HG02623 (cell line): ENCODE results near the gene CACNB4.

ENCODE experiments used
- ATAC-seq: cut with Tn5 transposase; IDR thresholded peaks from one replicate; pipeline ENCODE4 v1.9.1; 2021; ENCODE audit warnings: moderate library complexity; ENCODE audit not compliant: unreplicated experiment

The CACNB4 gene

DNA sequence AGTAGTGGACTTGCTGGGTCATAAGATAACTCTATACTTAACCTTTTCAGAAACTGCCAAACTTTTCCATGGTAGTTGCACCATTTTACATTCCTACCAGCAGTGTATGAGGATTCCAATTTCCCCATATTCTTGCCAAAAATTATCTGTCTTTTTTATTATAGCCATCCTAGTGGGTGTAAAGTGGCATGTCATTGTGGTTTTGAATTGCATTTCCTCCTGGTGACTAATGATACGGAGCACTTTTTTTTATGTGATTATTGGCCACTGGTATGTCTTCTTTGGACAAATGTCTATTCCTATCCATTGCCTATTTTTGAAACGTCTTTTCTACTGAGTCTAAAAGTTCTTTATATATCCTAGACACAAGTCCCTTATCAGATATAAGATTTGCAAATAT is 44.3 kb downstream of the CACNB4 start:
- ATAC-seq = no peak

DNA sequence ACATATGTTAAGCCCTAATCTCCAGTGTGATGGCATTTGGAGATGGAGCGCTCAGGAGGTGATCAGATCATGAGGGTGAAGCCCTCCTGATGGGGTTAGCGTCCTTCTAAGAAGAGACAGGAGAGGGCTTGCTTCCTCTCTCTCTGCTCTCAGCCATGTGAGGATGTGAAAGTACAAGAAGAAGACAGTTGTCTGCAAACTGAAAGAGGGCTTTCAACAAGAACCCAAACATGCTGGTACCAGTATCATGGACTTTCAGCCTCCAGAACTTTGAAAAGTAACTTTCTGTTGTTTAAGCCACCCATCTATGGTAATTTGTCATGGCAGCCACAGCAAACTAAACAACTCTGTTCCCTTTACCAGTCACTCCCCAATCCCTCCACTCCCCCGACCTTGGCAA is 47.4 kb downstream of the CACNB4 start:
- ATAC-seq = no peak

DNA sequence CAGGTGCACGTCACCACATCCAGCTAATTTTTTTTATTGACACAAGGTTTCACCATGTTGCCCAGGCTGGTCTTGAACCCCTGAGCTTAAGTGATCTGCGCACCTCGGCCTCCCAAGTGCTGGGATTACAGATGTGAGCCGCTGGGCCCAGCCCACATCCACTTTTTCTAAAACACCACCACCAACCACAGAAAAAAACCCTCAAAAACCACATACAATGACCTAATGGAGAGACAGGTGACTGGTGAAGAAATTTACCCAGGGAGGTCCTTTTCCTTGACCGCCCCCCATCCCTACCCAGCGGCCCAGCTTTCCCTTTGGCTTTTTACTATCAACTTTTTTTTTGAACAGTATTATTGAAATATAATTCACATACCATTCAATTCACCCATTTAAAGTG is 47.9 kb downstream of the CACNB4 start:
- no peak for ATAC-seq

DNA sequence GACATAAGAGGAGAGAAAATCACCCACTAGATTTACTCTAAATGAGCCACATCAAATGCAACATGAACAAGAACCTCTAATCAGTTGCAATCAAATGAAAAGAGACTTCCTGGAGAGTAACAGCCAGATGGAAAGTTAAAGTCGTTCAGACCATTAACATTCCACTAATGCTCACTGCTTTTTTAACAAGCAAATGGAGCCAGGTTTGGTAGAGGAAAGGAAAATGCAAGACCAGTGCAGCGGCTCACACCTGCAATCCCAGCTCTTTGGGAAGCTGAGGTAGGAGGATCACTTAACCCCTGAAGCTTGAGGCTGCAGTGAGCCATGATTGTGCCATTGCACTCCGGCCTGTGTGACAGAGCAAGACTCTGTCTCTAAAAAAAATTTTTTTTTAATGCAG is 48.5 kb downstream of the CACNB4 start:
- no peak for ATAC-seq

DNA sequence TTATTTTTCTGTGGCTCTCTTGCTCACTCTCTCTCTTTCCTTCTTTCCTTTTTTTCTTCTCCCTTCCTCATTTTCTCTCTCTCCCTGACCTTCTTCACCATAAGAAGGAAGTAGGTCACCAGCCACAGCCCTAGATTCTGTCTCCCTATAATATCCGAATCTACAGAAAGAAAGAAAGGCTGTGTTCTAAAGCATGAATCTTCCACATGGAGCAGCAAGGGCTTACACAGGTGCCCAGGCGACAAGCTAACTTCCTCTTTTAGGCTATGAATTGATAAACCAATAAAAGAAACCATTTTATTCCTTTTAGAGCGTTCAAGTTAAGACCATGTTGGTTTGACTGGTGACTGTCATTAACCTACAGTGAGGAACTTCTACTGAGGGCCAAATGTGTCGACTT is 49.3 kb downstream of the CACNB4 start:
- ATAC-seq = no peak

DNA sequence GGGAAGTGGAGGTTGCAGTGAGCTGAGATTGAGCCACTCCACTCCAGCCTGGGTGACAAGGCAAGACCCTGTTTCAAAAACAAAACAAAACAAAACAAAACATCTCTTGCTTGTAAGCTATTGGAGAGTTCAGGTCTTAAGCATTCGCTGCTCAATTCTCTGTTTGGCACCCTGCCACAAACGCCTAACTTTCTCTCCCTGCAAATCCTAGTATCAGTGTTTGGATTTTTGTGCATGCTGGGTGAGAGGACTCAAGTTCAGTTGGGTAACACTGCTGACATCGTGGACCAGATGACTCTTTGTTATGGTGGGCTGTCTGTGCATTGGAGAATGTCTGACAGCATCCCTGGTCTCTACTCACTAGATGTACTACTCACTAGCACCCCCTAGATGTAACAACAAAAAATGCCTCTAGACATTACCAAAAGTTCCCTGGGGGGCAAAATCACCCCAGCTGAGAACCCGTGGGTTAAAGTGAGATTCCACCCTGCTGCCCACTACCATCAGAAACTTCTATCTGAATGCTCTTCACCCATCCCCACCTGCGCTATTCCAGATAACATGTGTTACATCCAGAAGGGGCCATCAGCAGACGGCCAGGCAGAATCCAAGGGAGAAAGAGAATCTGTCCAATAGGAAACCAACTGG is 50.9 kb downstream of the CACNB4 start:
- ATAC-seq = no peak

DNA sequence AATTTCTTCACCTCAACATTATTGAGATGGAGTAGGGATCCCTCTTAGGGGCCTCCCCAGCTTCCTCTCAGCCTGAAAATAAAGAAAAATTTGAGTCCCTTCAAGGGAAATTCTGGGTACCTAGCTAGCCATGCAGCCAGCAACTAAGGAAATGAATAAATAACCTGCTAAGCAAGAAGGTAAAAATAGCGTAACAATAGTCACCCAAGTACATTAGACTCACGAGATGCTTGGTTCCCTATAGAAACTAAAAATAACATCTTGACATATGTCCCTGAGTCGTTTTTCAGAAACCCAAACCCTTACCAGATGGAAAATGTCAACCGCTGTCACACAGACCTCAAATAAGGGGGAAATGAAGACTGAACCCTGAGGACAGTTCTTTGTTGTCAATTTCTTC is 51.9 kb downstream of the CACNB4 start:
- peak; percentile 59 for ATAC-seq

DNA sequence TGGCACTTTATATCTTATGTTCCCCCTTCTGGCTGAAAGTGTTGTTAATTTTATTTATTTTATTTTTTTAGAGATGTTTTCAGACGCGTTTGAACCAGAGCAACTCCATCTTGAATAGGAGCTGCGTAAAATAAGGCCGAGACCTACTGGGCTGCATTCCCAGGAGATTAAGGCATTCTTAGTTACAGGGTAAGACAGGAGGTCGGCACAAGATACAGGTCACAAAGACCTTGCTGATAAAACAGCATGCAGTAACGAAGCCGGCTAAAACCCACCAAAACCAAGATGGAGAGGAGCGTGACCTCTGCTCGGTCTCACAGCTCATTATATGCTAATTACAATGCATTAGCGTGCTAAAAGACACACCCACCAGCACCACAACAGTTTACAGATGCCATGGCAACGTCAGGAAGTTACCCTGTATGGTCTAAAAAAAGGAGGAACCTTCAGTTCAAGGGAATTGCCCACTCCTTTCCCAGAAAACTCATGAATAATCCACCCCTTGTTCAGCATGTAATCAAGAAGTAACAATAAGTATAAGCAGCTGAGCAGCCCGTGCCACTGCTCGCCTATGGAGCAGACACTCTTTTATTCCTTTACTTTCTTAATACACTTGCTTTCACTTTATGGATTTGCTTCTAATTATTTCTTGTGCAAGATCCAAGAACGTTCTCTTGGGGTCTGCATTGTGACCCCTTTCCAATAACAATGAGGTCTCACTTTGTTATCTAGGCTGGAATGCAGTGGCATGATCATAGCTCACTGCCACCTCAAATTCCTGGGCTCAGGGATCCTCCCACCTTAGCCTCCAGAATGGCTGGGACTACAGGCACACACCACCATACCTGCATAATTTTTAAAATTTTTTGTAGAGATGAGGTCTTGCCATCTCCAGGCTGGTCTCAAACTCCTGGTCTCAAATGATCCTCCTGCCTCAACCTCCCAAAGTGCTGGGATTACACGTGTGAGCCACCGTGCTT is 55.9 kb downstream of the CACNB4 start:
- no peak for ATAC-seq

DNA sequence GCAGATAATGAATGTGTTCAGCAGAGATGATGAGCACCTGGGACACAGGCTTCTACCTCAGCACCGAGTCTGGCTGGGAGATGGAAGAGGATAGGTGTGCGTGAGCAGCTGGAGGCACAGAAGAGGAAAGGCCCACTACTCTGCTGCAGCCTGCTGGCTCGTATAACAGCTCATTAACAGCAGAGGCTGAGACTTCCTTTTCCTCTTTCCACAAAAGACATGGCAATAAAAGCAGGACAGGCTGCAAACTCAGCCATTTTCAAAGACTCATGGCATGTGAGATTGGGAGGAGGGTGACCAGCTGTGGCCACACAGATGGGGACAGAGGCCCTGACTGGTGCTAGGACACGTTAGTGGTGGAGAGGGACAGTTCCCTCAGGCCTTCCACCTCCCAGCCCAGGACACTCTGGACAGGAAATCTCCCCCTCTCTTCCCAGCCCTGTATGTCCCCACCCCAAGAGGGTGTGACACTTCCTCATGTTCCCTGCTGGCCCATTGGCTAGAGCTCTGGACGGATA is 60.3 kb downstream of the CACNB4 start:
- ATAC-seq = no peak

DNA sequence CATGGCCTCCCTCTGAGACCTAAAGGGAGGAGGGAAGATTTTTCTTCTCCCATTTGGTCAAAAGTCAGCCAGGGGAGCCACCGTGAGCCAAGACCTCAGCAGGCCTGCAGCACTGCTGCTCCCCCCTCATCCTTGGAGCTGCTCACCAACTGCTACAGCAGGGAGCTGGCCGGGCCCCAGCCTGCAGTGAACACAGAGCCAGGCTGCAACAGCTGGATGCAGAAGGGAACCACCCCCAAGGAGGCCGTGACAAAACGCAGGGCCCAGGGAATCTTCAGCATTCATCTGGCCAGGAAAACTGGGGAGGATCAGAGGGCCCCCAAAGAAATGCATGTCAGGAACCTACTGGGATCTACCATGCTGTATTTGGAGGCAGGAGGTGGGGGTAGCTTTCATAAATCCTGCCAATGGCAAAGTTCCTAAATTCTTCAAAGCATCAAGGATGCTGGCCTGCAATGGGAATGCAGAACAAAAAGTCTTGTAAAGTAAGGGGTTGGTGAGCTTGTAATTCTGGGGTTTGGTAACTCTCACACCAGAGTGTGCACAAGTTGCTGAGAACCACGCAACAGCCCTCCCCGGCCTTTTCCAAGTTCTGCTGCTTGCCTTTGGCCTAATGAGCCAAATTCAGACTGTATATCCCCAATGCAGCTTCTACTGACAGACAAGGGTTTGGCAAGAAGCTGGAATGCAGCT is 61.0 kb downstream of the CACNB4 start:
- no peak for ATAC-seq

DNA sequence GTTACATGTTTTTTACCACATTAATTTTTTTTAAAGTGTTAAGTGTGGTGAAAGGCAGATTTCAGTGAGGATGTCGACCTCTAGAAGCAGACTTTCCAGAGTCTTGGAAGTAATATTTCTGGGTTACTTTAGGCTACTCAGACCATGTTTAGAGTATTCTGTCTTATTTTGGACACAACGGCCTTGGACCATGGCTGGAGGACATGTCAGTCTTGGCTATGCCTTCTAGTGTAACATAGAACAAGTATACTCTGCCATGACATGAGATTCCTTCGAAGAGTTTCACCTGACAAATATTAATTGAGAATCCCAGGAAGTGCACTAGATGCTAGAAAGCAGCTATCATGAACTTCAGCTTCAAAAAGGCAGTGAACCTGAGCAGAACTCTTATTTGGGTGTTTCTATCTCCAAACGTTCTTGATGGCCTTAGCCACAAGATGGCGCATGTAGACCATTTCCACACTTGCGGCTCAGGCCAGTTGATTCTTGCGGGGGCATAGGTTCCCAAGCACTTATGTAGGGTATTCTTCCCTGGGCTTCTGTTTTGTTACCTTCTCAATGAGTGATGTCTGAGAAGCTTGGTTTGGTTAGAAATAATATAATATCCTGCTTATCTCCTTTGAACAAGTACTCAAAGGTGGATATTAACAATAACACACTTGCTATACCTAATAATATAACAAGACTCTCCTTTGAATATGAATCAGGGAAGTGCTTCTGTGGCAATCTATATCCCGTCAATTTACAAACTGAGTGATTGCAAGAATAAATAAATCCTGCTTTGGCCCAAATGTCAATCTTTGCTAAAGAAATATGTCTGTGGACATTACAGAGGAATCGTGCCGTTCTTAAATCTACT is 62.0 kb downstream of the CACNB4 start:
- ATAC-seq = peak; percentile 83

DNA sequence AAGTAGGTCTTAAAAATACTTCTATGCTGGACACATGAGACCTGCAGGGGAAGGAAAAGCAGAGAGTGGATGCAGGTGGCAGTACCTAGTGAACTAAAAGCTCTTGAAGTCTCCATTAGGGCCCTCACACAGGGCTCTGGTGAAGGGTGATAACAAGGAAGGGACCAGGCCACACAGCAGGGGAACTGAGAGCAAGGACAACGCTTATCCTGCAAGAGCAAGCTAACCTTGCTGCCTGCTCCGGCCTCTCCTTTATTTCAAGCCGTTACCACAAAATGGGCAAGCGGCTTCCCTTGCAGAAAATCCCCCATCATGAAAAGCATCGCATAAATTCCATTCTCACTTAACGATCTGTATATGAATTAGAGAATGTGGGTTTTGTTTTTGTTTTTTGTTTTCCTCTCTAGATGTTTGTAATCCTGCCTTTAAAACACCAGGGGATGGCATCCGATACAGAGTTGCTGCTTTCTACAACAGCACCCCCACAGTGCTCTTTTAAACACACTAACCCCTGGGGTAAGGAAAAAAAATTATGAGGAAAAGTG is 64.5 kb downstream of the CACNB4 start:
- ATAC-seq = no peak

DNA sequence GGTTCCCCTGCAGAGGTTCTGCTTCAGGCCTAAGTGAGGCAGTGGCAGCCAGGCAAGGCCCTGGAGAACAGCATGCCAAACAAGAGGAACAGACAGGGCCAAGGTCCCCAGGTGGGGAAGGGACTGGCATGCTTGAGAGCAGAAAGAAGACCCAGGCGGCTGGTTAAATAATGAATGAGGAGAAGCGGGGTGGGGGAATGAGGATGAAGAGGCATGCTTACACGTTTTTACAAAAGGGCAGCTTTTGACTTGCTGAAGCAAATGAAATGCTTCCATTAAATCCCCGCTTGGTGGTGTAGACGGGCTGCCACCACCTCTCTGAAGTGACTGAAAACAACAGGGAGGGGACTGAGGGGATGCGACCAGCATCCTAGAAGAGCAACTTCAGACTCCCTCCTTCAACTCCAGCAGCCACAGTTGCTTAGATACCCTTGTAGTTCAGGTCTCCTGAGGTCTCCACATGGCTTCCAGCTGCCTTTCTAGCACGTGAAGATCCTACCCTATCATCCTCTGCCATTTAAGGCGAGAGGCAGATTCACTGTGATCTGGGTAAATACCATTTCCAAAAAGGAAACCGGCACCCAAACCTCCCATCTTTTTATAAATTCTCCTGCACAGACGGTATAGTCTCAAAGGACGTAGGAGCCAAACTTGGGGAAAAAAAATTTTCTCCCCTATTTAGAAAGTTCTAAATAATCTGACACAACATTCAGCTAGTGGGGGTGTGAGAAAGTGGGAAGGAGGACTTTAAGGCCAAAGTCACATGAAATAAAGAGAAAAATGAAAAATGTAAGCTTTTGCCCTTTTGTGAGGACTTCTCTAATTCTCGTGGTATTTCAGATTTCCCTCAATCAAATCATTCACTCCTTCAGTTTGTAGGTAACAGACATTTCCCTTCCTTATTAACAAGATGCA is 65.6 kb downstream of the CACNB4 start:
- no peak for ATAC-seq

DNA sequence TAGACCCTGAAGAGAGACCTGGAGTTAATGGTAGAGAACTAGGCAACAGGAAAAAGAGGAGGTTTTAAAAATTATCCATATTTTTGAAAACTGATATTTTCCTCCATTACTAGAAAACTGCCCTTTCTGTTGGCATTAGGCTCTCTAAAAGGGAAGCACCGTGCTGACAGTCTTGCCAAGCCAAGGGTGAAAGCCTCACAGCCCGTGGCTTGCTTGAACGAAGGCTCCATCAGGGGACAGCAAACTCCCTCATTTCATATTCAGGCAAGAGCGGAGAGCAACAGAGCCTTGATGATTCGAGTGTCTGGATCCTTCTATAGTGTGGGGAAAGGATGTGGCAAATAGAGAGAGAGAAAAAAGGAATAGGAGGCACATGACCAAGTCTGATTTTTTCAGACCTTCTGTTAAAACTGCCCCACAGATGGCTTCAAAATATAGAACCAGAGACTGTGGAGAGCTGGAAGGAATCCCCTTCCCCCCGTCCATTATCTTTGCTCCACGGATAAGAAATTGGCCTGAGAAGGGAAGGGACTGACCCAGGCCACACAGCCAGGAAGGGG is 67.0 kb downstream of the CACNB4 start:
- ATAC-seq = no peak

DNA sequence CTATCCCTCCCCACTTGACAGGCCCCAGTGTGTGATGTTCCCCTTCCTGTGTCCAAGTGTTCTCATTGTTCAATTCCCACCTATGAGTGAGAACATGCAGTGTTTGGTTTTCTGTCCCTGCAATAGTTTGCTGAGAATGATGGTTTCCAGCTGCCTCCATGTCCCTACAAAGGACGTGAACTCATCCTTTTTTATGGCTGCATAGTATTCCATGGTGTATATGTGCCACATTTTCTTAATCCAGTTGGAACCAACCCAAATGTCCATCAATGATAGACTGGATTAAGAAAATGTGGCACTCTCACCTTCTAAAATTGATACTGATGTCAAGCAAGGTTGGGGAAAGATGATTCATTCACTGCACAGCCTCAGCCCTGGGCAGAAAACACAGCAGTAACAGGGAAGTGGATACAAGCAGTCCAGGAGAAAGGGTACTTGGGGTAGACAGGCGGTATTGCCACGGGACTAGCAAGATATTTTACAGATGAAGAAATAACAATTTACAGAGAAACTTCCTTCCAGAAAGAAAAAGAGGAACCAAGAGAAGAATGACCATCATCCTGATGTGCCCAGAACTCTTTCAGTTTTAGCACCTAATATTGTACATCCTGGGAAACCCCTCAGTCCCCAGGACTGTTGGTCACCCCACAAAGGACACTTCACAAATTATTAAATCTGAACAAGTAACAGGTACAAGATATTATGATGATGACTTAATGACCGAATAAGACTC is 68.1 kb downstream of the CACNB4 start:
- ATAC-seq = peak; percentile 52

DNA sequence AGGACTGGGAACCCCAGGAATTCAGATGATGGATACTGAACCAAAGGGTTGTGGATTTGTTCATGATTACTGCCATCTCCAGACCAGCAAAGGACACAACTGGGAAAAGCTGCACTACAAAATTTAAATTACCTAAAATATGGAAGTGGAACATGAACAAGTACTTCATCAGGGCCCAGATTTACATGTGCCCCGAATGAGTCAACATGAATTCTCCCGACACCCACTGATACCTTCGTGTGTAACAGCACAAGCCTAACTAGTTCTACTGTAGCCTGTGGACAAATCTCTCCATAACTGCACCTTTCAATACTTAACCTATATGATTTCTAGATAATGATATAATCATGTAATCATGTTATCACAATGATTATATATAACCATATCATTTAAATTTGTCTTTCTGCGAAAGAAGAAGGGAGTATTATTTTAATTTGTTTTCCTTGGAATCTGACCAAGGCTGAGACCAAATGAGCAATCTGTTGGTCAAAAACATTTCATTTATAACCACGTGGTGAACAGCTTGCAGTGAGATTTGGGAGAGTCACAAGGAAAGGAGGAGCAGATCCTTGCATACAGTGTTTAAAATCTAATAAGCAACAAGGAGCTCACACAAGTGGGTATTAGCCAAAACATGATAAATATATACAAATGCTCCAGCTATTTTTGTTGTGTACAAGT is 70.5 kb downstream of the CACNB4 start:
- ATAC-seq = no peak

DNA sequence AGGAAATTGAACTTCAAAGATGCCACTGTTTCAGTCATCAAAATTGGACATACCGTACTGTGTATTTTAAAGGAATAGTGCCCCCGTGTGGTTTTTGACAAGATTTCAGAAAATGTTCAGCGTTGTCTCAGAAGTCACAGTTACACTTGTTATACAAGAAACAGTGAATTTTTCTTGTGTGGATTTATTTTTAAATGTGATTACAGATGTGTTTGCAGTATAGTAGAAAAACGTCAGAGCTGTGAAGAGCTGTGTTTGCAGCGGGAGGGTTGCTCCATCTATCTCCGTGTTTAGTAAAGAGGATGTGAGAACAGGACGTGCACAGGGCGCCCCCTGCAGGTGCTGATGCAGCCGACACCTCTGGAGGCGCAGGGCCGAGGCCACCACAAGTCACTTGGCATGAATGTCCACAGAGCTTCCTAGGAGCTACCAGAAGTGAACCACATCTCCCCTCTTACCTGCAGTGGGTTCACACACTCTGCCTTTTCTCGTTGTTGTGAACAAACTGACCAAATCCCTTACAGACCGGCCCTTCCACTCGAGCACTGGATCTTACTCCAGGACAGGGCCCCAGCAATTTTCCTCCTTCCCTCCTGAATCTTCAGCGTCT is 73.1 kb downstream of the CACNB4 start:
- peak; percentile 89 for ATAC-seq
